ENCODE data around the gene DRC7.

- TF ChIP-seq CTCF (IDR thresholded peaks at IDR 0.05; ENCODE audit: poor library complexity, severe bottlenecking) = no peak
- TF ChIP-seq EZH2 (IDR thresholded peaks at IDR 0.05; ENCODE audit: borderline replicate concordance, insufficient read depth, low read length, poor library complexity, severe bottlenecking) = no peak
- no peak for TF ChIP-seq EP300 (conservative IDR thresholded peaks at IDR 0.05; ENCODE audit: poor library complexity, severe bottlenecking)
These were observed 46.5 kb upstream of the DRC7 start for GRCh38 chr16:57648125-57648524.

Data from neural cell (in vitro differentiated cells).